GM04504 (cell line): ENCODE measurements around the gene MTMR6.

Experiments
- DNase-seq: peaks from one replicate; pipeline ENCODE4 v3.0.0-alpha.2; 2012; ENCODE audit warnings: low read depth

The MTMR6 gene

DNA sequence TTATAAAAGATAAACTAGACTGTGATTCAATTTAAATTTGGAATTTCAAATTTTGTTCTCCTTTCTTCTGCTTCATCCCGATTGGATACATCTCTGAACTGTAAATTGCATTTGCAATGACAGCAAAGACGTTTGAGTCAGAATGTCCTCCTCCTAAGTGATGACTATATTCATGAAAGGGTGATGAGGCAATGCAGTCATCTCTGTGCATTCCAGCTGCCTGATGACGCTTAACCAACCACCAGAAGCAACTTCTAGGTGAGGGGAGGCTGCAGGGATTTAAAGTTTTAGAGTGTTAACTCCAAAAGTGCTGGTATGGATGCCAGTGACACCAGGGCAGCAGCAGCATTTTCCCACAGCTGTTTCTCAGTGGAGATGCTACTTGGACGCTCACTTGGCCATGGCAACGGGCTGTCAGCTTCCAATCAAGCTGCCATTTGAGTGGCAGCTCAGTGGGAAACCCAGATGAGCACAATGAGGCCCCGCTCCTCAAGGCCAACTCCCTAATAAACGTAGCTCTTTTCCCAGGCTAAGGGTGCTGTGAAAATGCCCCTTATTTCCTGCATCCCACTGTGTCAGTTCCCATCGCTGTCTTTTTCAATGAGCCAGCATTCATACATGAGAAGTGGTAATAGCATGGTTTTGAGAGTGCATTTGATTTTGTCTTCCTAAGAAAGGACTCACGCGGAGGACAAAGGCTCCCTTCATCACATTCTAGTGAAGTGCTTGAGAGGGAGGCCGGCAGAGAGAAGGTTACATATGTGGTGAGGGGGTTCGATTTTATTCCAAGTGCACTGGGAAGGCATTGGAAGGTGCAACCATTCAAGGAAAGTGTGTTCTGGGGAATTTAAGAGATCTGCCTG lies 70.0 kb downstream of the MTMR6 start:
- DNase-seq: no peak

DNA sequence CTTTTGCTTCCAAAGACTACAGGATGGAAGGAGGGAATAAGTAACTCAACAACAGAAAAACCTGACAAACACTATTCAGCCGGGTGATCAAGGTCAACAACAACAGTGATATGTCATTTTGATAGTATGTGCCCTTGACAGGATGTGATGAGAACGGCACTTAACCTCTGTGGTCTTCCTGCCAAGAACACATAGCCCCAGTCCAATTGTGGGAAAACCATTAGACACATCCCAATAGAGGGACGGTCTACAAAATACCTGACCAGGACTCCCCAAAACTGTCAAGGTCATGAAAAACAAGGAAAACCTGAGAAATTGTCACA lies 72.1 kb downstream of the MTMR6 start:
- DNase-seq: no peak

GRCh38 chr13:25214491-25215252 lies 72.6 kb downstream of the MTMR6 start:
- DNase-seq: no peak

DNA sequence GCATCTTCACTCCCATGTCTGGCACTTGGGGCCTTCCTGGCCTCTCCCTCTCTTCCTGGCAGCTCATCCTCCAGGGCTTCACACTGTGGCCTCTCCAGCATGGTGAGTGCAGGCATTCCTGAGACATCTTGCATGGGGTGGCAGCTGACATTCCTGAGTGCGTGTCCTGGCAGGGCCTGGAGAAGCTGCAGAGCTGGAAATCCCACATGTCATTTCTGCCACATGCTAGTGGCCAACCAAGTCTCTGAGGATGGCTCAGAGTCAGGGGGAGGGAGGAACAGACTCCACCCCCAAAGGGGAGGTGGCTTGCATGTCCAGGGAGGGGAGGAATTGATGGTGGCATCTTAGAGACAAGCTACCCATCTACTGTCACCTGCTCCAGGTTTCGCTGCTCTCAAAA lies 73.6 kb downstream of the MTMR6 start:
- no peak for DNase-seq

GRCh38 chr13:25210842-25211569 lies 76.3 kb downstream of the MTMR6 start:
- DNase-seq: no peak

DNA sequence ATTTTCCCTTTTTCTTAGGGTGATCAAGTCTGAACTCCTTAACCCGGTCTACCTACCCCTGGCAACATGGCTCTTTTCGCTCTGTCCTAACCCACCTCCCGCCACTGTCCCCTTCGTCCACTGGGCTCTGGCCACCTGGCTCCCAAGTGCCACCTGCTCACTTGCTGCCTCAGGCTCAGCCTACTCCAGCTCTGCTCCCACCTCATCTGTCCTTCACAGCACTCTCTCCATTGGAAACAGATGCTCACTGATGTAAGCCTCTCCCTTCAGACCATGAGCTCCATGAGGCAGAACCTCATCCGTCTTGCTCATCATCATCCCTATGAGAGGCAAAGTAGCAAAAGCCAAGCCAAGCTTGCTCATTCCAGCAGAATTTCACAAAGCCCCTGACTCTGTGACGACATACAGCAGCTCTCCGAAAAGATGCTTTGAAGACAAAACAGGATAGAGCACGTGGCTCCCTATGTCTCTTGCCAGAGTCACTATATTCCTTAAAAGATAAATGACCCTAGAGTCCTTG lies 79.9 kb downstream of the MTMR6 start:
- DNase-seq: no peak

GRCh38 chr13:25204863-25205262 lies 82.4 kb downstream of the MTMR6 start:
- DNase-seq: no peak

DNA sequence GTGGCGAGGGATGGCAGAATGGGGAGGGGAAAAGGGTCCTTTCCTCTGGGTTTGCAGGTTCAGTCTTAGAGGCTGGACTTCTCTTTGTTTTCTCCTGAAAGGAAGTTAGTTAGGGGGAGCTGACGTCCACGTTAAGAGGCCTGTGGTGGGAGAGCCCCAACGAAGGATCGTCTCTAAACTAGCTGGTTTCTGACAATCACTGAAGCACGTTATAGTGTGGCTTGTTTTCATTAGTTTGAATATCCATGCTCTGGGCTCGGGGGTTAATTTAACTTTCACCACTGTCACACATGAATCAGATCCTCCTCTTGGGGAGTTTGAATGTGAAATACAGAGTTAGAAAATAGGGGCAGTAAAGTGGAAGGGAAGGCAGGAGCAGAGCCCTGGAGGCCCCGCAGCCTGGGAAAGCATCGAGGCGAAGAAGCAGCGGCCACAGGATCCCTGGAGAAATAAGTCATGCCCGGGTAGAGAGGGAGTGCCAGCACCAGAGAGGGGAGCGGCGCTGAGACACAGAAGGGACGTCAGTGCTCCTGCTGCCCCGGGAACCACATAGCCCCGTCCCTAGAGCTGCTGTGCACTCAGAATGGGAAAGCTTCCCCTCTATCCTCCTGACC lies 84.1 kb downstream of the MTMR6 start:
- no peak for DNase-seq

GRCh38 chr13:25200783-25201182 lies 86.5 kb downstream of the MTMR6 start:
- DNase-seq: no peak

DNA sequence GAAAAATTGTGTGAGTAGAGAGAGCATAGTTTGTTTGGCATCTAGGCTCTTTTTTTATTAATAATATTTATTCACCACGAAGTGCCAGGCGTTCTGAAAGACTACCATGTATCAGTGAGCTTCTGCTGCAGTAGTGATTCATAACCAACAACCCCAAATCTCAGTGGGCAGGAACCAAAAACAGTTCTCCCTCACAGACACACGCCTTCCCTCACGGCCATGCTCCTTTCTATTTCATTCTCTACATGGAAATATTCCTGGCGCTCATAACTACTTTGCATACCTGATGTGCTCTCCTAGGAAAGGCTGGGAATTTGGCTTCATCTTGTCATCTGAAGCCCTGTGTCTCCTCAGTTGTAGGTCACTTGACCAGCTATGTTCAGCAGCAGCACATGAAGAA lies 88.6 kb downstream of the MTMR6 start:
- no peak for DNase-seq

GRCh38 chr13:25196971-25197370 lies 90.3 kb downstream of the MTMR6 start:
- no peak for DNase-seq
